ENCODE measurements around the gene GPC3. TPM values are rescaled to one million over a fixed set of nuclear protein-coding genes. Genes with fewer than 3 reads are reported as not detected.

Gene GPC3
- total RNA-seq, 2 donors from 2014 or later = 1.9 to 2.0 TPM

DNA sequence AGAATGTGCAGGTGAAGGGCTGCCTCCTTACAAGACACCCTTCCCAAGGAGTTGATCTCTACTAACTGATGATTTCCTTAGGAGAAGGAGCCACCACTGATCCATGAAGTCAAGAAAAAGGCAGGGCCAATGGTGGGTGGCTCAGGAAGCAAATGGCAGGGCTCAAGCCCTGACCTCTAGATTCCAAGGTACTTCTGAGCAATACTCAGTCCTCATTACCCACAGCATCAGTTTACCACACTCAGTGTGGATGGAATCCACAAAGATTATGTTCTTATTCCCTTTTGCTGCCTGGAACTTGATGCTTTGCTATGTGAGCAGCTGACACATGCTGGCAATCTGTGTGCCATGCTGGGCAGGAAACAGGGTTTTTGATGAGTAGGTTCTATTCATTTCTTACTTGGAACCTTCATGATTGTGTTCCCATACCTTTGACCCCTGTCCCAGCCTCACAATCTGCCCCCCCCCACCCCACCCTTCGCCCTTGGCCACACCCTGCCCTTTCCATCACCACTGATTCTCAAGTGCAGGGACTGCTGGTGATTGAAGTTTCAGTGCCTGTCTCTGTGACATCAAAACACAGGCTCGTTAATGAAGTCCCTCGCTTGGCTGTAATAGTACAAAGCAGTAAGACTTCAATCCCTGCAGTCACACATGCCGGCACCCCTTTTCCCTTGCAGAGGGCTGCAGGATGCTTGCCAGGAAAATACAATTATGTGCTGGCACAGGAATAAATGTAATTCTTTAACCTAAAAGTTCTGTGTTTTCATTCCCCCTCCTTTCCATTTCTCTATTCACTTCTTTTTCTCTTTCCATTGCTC, 434.5 kb downstream of the GPC3 start:
- Histone ChIP-seq H3K4me3 (no peak overlapping the region), H3K4me1 (no peaks in the 10 kb centered on the region), H3K9me3 (no peaks in the 10 kb centered on the region), H3K36me3 (no peaks in the 10 kb centered on the region), H3K9ac (ENCODE audit: low read depth in 2 of 2, low read length in 2 of 2) (no peak overlapping the region), H3K27ac (no peak overlapping the region), H3K27me3 (no peaks in the 10 kb centered on the region)
- intact Hi-C loops (cut with DNase I) = no loop called here
- TF ChIP-seq, protein P1, sequence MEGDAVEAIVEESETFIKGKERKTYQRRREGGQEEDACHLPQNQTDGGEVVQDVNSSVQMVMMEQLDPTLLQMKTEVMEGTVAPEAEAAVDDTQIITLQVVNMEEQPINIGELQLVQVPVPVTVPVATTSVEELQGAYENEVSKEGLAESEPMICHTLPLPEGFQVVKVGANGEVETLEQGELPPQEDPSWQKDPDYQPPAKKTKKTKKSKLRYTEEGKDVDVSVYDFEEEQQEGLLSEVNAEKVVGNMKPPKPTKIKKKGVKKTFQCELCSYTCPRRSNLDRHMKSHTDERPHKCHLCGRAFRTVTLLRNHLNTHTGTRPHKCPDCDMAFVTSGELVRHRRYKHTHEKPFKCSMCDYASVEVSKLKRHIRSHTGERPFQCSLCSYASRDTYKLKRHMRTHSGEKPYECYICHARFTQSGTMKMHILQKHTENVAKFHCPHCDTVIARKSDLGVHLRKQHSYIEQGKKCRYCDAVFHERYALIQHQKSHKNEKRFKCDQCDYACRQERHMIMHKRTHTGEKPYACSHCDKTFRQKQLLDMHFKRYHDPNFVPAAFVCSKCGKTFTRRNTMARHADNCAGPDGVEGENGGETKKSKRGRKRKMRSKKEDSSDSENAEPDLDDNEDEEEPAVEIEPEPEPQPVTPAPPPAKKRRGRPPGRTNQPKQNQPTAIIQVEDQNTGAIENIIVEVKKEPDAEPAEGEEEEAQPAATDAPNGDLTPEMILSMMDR (IDR thresholded peaks at IDR 0.05) = no peak
- DNase-seq = no peak

GRCh38 chrX:133549295-133549933, 436.0 kb downstream of the GPC3 start:
- Histone ChIP-seq H3K27ac (no peak overlapping the region), H3K36me3 (no peaks in the 10 kb centered on the region), H3K4me1 (no peaks in the 10 kb centered on the region), H3K27me3 (no peaks in the 10 kb centered on the region), H3K4me3 (no peak overlapping the region), H3K9me3 (no peaks in the 10 kb centered on the region), H3K9ac (ENCODE audit: low read depth in 2 of 2, low read length in 2 of 2) (no peak overlapping the region)
- intact Hi-C loops (cut with DNase I) = no loop called here
- no peak for DNase-seq
- TF ChIP-seq, protein P1 (IDR thresholded peaks at IDR 0.05) = no peak

DNA sequence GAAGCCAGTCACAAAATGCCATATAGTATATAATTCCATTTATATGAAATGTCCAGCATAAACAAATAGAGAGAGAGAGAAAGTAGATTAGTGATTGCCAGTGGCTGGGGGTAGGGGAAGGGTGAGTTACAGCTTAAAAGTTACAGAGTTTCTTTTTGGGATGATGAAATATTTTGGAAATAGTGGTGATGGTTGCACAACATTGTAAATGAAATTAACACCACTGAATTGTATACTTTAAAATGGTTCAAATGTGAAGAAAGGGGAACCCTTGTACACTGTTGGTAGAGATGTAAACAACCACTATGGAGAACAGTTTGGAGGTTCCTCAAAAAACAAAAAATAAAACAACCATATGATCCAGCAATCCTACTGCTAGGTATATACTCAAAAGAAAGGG, 439.0 kb downstream of the GPC3 start:
- intact Hi-C loops (cut with DNase I) = no loop called here
- Histone ChIP-seq H3K4me3 (no peak overlapping the region), H3K36me3 (no peaks in the 10 kb centered on the region), H3K9me3 (no peaks in the 10 kb centered on the region), H3K9ac (ENCODE audit: low read depth in 2 of 2, low read length in 2 of 2) (no peak overlapping the region), H3K4me1 (no peaks in the 10 kb centered on the region), H3K27ac (no peak overlapping the region), H3K27me3 (no peaks in the 10 kb centered on the region)
- TF ChIP-seq, protein P1 (IDR thresholded peaks at IDR 0.05) = no peak
- DNase-seq = no peak

DNA sequence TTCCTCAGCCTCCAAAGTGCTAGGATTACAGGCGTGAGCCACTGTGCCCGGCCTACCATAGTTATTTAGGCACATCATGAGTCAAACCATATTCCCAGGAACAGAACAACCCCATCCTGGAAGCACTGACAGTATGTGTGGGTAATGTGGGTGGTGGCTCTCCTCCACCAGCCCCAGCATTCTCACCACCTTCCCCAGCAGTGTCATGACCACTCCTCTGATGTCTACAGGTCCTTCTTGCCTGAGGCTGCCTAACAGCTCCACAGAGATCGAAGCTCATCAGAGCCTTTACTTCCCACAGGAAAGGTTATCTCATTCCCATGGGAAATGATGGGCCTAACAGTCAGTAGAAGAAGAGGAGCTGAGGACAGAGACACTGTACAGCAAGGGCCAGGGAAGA, 440.6 kb downstream of the GPC3 start:
- Histone ChIP-seq H3K36me3 (no peaks in the 10 kb centered on the region), H3K9me3 (no peaks in the 10 kb centered on the region), H3K4me1 (no peaks in the 10 kb centered on the region), H3K4me3 (no peak overlapping the region), H3K9ac (ENCODE audit: low read depth in 2 of 2, low read length in 2 of 2) (no peak overlapping the region), H3K27ac (no peak overlapping the region), H3K27me3 (no peaks in the 10 kb centered on the region)
- DNase-seq = no peak
- TF ChIP-seq, protein P1 (IDR thresholded peaks at IDR 0.05) = no peak
- intact Hi-C loops (cut with DNase I) = no loop called here

- Histone ChIP-seq H3K27me3 (no peaks in the 10 kb centered on the region), H3K4me1 (no peaks in the 10 kb centered on the region), H3K9me3 (no peaks in the 10 kb centered on the region), H3K9ac (ENCODE audit: low read depth in 2 of 2, low read length in 2 of 2) (no peak overlapping the region), H3K36me3 (no peaks in the 10 kb centered on the region), H3K27ac (no peak overlapping the region), H3K4me3 (no peak overlapping the region)
- no peak for DNase-seq
- TF ChIP-seq, protein P1 (IDR thresholded peaks at IDR 0.05) = no peak
- intact Hi-C loops (cut with DNase I) = no loop called here
Observed at GRCh38 chrX:133544115-133544514, 441.3 kb downstream of the GPC3 start.
